ENCODE measurements around the gene CFAP61.
A peak's percentile ranks its signal among the peaks of the same experiment; 100 is the strongest.

CFAP61 gene

GRCh38 chr20:20246996-20247633 lies 194.8 kb downstream of the CFAP61 start:
- DNase-seq: no peak

GRCh38 chr20:20248620-20249200 lies 196.4 kb downstream of the CFAP61 start:
- DNase-seq: no peak

- DNase-seq: no peak
These were observed 199.0 kb downstream of the CFAP61 start for GRCh38 chr20:20251317-20251716.

- DNase-seq: no peak
These were observed 199.5 kb downstream of the CFAP61 start for GRCh38 chr20:20251836-20252235.

GRCh38 chr20:20253039-20253743 lies 200.9 kb downstream of the CFAP61 start:
- no peak for DNase-seq

- DNase-seq: no peak
These were observed 201.5 kb downstream of the CFAP61 start for GRCh38 chr20:20253744-20254330.

- DNase-seq: no peak
These were observed 202.8 kb downstream of the CFAP61 start for GRCh38 chr20:20255099-20255498.

- no peak for DNase-seq
These were observed 207.2 kb downstream of the CFAP61 start for GRCh38 chr20:20259533-20259932.

GRCh38 chr20:20261159-20261558 lies 208.8 kb downstream of the CFAP61 start:
- no peak for DNase-seq

GRCh38 chr20:20265210-20265609 lies 212.9 kb downstream of the CFAP61 start:
- no peak for DNase-seq

GRCh38 chr20:20266552-20266951 lies 214.2 kb downstream of the CFAP61 start:
- no peak for DNase-seq

- DNase-seq: no peak
These were observed 215.5 kb downstream of the CFAP61 start for GRCh38 chr20:20267685-20268370.

- no peak for DNase-seq
These were observed 218.9 kb downstream of the CFAP61 start for GRCh38 chr20:20271271-20271670.

- no peak for DNase-seq
These were observed 220.4 kb downstream of the CFAP61 start for GRCh38 chr20:20272686-20273085.

GRCh38 chr20:20273286-20273685 lies 221.0 kb downstream of the CFAP61 start:
- no peak for DNase-seq

GRCh38 chr20:20274821-20275220 lies 222.5 kb downstream of the CFAP61 start:
- DNase-seq: no peak

- no peak for DNase-seq
These were observed 223.3 kb downstream of the CFAP61 start for GRCh38 chr20:20275636-20276035.

GRCh38 chr20:20276811-20277530 lies 224.6 kb downstream of the CFAP61 start:
- DNase-seq: no peak

GRCh38 chr20:20277894-20278335 lies 225.6 kb downstream of the CFAP61 start:
- DNase-seq: no peak

- DNase-seq: no peak
These were observed 233.7 kb downstream of the CFAP61 start for GRCh38 chr20:20286061-20286460.

- DNase-seq: no peak
These were observed 237.0 kb downstream of the CFAP61 start for GRCh38 chr20:20289331-20289730.

- peak; percentile 20 for DNase-seq
These were observed 240.1 kb downstream of the CFAP61 start for GRCh38 chr20:20292472-20292871.

- DNase-seq: no peak
These were observed 240.8 kb downstream of the CFAP61 start for GRCh38 chr20:20293141-20293540.
